Measurements from ENCODE around the gene NBPF8.
A peak's percentile ranks its signal among the peaks of the same experiment; 100 is the strongest.
"Not testable (repeated sequence)": the region's sequence is repeated elsewhere in the genome, so short reads cannot be mapped to it uniquely, and the experiment has no call there.

NBPF8 gene, protein sequence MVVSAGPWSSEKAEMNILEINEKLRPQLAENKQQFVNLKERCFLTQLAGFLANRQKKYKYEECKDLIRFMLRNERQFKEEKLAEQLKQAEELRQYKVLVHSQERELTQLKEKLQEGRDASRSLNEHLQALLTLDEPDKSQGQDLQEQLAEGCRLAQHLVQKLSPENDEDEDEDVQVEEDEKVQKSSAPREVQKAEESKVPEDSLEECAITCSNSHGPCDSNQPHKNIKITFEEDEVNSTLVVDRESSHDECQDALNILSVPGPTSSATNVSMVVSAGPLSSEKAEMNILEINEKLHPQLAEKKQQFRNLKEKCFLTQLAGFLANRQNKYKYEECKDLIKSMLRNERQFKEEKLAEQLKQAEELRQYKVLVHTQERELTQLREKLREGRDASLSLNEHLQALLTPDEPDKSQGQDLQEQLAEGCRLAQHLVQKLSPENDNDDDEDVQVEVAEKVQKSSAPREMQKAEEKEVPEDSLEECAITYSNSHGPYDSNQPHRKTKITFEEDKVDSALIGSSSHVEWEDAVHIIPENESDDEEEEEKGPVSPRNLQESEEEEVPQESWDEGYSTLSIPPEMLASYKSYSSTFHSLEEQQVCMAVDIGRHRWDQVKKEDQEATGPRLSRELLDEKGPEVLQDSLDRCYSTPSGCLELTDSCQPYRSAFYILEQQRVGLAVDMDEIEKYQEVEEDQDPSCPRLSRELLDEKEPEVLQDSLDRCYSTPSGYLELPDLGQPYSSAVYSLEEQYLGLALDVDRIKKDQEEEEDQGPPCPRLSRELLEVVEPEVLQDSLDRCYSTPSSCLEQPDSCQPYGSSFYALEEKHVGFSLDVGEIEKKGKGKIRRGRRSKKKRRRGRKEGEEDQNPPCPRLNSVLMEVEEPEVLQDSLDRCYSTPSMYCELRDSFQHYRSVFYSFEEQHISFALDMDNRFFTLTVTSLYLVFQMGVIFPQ

GRCh38 chr1:120414911-120415480, at the start of gene NBPF8:
TSS of gene NBPF8 (plus strand) at chr1:120415035. CDS start at chr1:120436523, 21,488 bp downstream.
- DNase-seq: peak in 38 of 58 donors; percentile 7 to 66 (median 40)

GRCh38 chr1:120367709-120368108, 47.1 kb upstream of the NBPF8 start:
- DNase-seq: not testable (repeated sequence)

DNA sequence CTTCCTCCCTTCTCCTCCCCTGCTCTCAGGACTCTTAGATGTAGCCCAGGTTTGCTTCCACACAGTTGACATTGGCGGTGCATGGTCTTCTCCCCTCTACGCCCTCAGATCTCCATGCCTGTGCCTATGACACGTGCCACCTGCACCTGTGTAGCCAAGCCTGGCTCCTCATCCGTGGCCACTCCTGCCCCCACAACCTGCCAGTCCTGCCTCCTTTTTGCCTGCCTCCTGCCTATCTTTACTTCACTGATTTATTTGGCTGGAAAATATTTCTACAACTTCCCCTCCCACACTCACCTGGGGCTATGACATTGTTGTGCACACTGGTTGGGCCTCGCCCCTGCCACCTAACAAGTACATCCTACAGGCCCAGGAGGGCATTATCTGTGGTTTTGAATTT, 28.2 kb upstream of the NBPF8 start:
- not testable (repeated sequence) for DNase-seq

DNA sequence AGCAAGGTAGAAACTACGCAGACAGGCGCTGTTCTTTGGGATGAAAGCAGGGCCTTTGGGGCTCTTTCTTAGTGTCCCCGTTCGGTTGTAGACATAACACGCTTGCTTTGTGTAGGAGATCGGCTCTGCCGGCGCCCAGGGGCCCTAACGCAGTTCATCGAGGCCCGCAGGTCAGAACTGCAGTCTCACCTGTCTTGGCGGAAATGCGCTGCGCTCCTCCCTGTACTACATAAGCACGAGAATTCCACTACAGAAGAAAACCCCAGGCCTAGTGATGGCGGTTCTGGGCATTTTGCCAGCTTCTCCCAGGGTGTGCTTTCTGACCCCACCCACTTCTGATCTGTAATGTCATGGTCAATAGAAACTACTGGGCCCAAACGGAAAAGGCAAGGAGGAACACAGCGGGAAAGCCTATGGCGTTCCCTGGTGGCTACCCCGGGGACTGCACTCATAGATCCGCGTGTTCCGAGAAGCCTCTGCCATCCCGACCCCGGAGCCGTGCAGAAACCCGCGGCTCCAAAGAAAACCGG, 26.2 kb upstream of the NBPF8 start:
- DNase-seq: peak in 3 of 58 donors; percentile 1 to 12 (median 2)

- DNase-seq: not testable (repeated sequence)
Observed at GRCh38 chr1:120391365-120391764, 23.5 kb upstream of the NBPF8 start.

- not testable (repeated sequence) for DNase-seq
Observed at GRCh38 chr1:120393316-120394232, 21.3 kb upstream of the NBPF8 start.

GRCh38 chr1:120405348-120405747, 9.5 kb upstream of the NBPF8 start:
- DNase-seq: not testable (repeated sequence)

GRCh38 chr1:120414451-120414850, 384 bp upstream of the NBPF8 start:
- not testable (repeated sequence) for DNase-seq

DNA sequence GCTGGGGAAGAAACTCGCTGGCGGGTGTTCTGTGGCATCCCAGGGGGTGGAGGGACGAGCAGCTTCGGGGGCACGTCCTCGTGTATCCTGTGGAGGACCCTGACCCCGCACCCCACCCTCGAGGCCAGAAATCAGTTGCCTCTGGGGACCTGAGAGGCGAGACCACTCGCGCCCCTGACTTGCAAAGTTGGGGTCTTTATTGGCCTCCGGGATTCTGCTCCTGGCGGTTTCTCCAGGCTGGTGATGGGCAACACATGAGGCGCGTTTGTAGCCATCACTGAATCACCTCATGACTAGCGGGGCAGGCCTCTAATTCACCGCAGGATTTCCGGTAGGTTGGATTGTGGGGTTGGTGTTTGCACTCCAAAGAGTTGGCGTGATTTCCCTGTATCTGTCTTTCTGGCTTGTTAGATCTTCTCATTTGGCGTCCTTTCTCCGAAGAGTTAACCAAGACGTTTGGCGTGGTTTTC, 692 bp downstream of the NBPF8 start:
- DNase-seq: peak in 7 of 58 donors; percentile 0 to 14 (median 2)

GRCh38 chr1:120425063-120425462, 10.2 kb downstream of the NBPF8 start:
- DNase-seq: not testable (repeated sequence)

DNA sequence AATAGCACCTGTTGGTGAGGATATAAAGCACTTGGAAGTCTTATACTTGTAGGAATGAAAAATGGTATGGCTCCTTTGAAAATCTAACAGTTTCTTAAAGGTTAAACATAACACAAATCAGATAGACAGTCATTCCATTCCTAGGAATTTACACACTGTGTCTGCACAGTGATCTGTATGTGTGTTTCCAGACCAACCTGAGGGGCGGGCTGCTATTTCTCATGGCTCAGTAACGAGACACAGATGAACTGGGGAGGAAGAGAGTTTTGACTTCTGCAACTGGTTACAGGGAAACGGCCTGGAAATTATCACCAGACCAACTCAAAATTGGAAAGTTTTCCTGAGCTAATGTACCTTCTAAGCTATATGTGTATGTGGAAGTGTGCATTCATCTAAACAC, 16.8 kb downstream of the NBPF8 start:
- not testable (repeated sequence) for DNase-seq

- not testable (repeated sequence) for DNase-seq
Observed at GRCh38 chr1:120433831-120434230, 19.0 kb downstream of the NBPF8 start.

DNA sequence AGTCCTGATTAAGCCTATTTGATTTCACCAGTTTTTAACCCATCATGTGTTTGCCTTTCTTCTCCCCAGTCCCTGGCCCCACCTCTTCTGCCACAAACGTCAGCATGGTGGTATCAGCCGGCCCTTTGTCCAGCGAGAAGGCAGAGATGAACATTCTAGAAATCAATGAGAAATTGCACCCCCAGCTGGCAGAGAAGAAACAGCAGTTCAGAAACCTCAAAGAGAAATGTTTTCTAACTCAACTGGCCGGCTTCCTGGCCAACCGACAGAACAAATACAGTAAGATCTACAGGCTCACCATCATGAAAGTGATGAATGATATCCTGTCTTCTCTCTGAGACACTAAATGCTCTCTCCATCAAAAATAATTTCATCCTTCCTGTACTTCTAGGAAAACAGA, 34.3 kb downstream of the NBPF8 start:
- DNase-seq: not testable (repeated sequence)
